ENCODE results near the gene SWAP70. TPM values are rescaled to one million over a fixed set of nuclear protein-coding genes. Genes with fewer than 3 reads are reported as not detected.

Gene SWAP70
- total and polyA plus RNA-seq, 10 of the 15 experiments (the other 5 are each of a cell fraction or from before 2014, with no cell fraction given), result 20.6 to 62.4 (median 41.7) TPM

- POLR2A ChIA-PET, result interaction anchor here (0.6 to 0.7 kb wide), 2 partner anchors 17 to 29 kb away, joined by 3 to 4 read pairs; no protein-coding TSS in a partner anchor
- Histone ChIP-seq H3K4me3 (no peak overlapping the region), H3K9ac (ENCODE audit: control insufficient read depth, insufficient read depth, low read length) (no peak overlapping the region), H3K4me2 (ENCODE audit: control insufficient read depth, insufficient read depth) (no peak overlapping the region), H4K20me1 (ENCODE audit: control insufficient read depth, insufficient read depth) (no peaks in the 10 kb centered on the region), H3K9me3 (replicated peaks; ENCODE audit: control insufficient read depth, insufficient read depth, low read length) (peaks cover 2% of the 10 kb centered on the region; the same call in 1 of the 3 replicates), H3K27me3 (replicated peaks in 1 of 2; ENCODE audit: control insufficient read depth in 2 of 2, insufficient read depth in 2 of 2, low read length in 1 of 2) (no peaks in the 10 kb centered on the region), H3K79me2 (ENCODE audit: control insufficient read depth, insufficient read depth, low read length) (no peaks in the 10 kb centered on the region), H2AFZ (ENCODE audit: control insufficient read depth, low read depth, low read length) (no peak overlapping the region), H3K27ac (ENCODE audit: control insufficient read depth, insufficient read depth) (no peak overlapping the region), H3K4me1 (ENCODE audit: control insufficient read depth, insufficient read depth, low read length) (peaks cover 11% of the 10 kb centered on the region), H3K36me3 (ENCODE audit: control insufficient read depth in 2 of 2, insufficient read depth in 2 of 2, low read length in 1 of 2) (no peaks in the 10 kb centered on the region)
- WGBS (ENCODE audit: insufficient coverage, insufficient replicate concordance, low lambda C conversion rate, missing lambda C conversion rate), result 43% methylated on average over 1 of the region's 1 CpG
- RAD21 ChIA-PET (ENCODE audit: unreplicated experiment), result no interaction called here
- TF ChIP-seq RBBP5 (conservative IDR thresholded peaks at IDR 0.05) (no peak), JUND (IDR thresholded peaks at IDR 0.05; ENCODE audit: low read depth, low read length) (no peak), BCLAF1 (IDR thresholded peaks at IDR 0.05) (no peak), MXI1 (IDR thresholded peaks at IDR 0.05; ENCODE audit: low read depth, low read length) (no peak), CBFB (IDR thresholded peaks at IDR 0.05; ENCODE audit: low read depth) (no peak), FOS (IDR thresholded peaks at IDR 0.05; ENCODE audit: borderline replicate concordance, extremely low read depth, insufficient read length) (no peak), MTA2 (IDR thresholded peaks at IDR 0.05; ENCODE audit: low read depth) (no peak), MYC (IDR thresholded peaks at IDR 0.05; ENCODE audit: insufficient read depth, insufficient read length, insufficient replicate concordance, low read length, severe bottlenecking) (no peak), KAT2A (conservative IDR thresholded peaks at IDR 0.05; ENCODE audit: control insufficient read depth, low read depth, low read length) (no peak), CTCF (IDR thresholded peaks at IDR 0.05 in 2 of 3, conservative IDR thresholded peaks at IDR 0.05 in 1 of 3; ENCODE audit: control insufficient read depth in 2 of 3, extremely low read depth in 1 of 3, insufficient read depth in 1 of 3, low read depth in 3 of 3, low read length in 3 of 3) (no peak)
- CTCF ChIA-PET, result interaction anchor here (0.6 to 1.2 kb wide), 3 partner anchors 14 to 103 kb away, joined by 3 to 5 read pairs (median 3); no protein-coding TSS in a partner anchor
- intact Hi-C loops (cut with micrococcal nuclease; ENCODE audit: unreplicated experiment) (no loop called here), in situ Hi-C loops (cut with MboI) (no loop called here)
- no peak for FAIRE-seq
- no TSS peak for BruUV-seq (replicated peaks)
- SMC1A ChIA-PET (ENCODE audit: uncharacterized antibody, unreplicated experiment), result no interaction called here
- no peak for DNase-seq (ENCODE audit: low read depth, low spot score)
- ATAC-seq, result no peak
These were observed 18.0 kb upstream of the SWAP70 start for GRCh38 chr11:9645881-9646280.

Measured in GM12878 (cell line).